CD8-positive, alpha-beta memory T cell (primary cell): ENCODE data around the gene FAM20B. TPM values are rescaled to one million over a fixed set of nuclear protein-coding genes. Genes with fewer than 3 reads are reported as not detected.
A peak's percentile ranks its signal among the peaks of the same experiment; 100 is the strongest.

Experiments
- CTCF ChIA-PET: fragments of 350-600 bp; sonication (Branson Sonifier 250); formaldehyde crosslinking; loops from one replicate; lab custom pipeline; 2021; ENCODE audit warnings: antibody characterized with exemption; lab: Charles Lee
- POLR2A ChIA-PET: fragments of 350-600 bp; sonication (Branson Sonifier 250); formaldehyde crosslinking; loops from one replicate; lab custom pipeline; 2021; ENCODE audit warnings: antibody characterized with exemption; lab: Charles Lee
- DNase-seq, 5 donors: peaks; one replicate each; pipeline versions ENCODE4 v3.0.0 to v3.0.0-alpha.2; 2020 to 2022; ENCODE audit warnings: mixed read lengths in 1 of 5
- H3K27ac ChIP-seq: one replicate; pipeline ENCODE4 v1.7.0; 2013; ENCODE audit warnings: low read depth, mild to moderate bottlenecking, low read length, moderate library complexity
- H3K27me3 ChIP-seq: 2 replicates; pipeline ENCODE4 v1.7.0; 2013; ENCODE audit warnings: low read length, mild to moderate bottlenecking; ENCODE audit not compliant: insufficient read depth, poor library complexity, severe bottlenecking
- H3K36me3 ChIP-seq: 2 replicates; pipeline ENCODE4 v1.7.0; 2013; ENCODE audit warnings: mild to moderate bottlenecking, low read length, moderate library complexity; ENCODE audit not compliant: insufficient read depth
- H3K4me1 ChIP-seq: 2 replicates; pipeline ENCODE4 v1.7.0; 2013; ENCODE audit warnings: mild to moderate bottlenecking, low read length, moderate library complexity; ENCODE audit not compliant: insufficient read depth
- H3K4me3 ChIP-seq: 2 replicates; pipeline ENCODE4 v1.7.0; 2013; ENCODE audit warnings: mild to moderate bottlenecking, low read length
- H3K9me3 ChIP-seq: 2 replicates; pipeline ENCODE4 v1.7.0; 2013; ENCODE audit warnings: mild to moderate bottlenecking, low read length
- H3K27ac Mint-ChIP-seq, 8 donors: one replicate each; pipeline ENCODE4 v1.8.0; 2020 to 2021; ENCODE audit warnings: mixed read lengths in 8 of 8, mild to moderate bottlenecking in 6 of 8, inconsistent platforms in 3 of 8, moderate library complexity in 3 of 8
- H3K27me3 Mint-ChIP-seq, 2 donors: one replicate each; pipeline ENCODE4 v1.8.0; 2020 to 2021; ENCODE audit warnings: mixed read lengths in 2 of 2, mild to moderate bottlenecking in 1 of 2, moderate library complexity in 1 of 2
- H3K36me3 Mint-ChIP-seq, 3 donors: one replicate each; pipeline ENCODE4 v1.8.0; 2020 to 2021; ENCODE audit warnings: mixed read lengths in 3 of 3, inconsistent platforms in 1 of 3, mild to moderate bottlenecking in 1 of 3
- H3K4me1 Mint-ChIP-seq, 3 donors: one replicate each; pipeline ENCODE4 v1.8.0; 2020 to 2021; ENCODE audit warnings: mixed read lengths in 3 of 3, inconsistent platforms in 1 of 3, mild to moderate bottlenecking in 1 of 3
- H3K4me3 Mint-ChIP-seq, 7 donors: one replicate each; pipeline ENCODE4 v1.8.0; 2020 to 2021; ENCODE audit warnings: mixed read lengths in 7 of 7, mild to moderate bottlenecking in 6 of 7, moderate library complexity in 4 of 7, inconsistent platforms in 2 of 7
- H3K9me3 Mint-ChIP-seq, 5 donors: one replicate each; pipeline ENCODE4 v1.8.0; 2020 to 2022; ENCODE audit warnings: mixed read lengths in 5 of 5, mild to moderate bottlenecking in 3 of 5, moderate library complexity in 2 of 5, inconsistent platforms in 1 of 5
- polyA plus RNA-seq: library from polyadenylated mRNA; unstranded; fragments of 300-500 nt; fragmentation: Illumina TruSeq; gene quantifications from one replicate; pipeline ENCODE4 v1.2.3, GENCODE V29; 2021
- total RNA-seq, 2 experiments: library from RNA; stranded (reverse); gene quantifications; one replicate each; pipeline ENCODE4 v1.2.3, GENCODE V29; 2021

FAM20B gene
- total and polyA plus RNA-seq, 3 experiments from 2014 or later, result 11.4 to 41.5 (median 39.2) TPM

GRCh38 chr1:179103999-179104398 lies 78.3 kb downstream of the FAM20B start:
- no peaks in the 10 kb centered on the region for H3K9me3 Mint-ChIP-seq

GRCh38 chr1:179104611-179105250 lies 79.0 kb downstream of the FAM20B start:
- Mint-ChIP-seq H3K27me3 (no peaks in the 10 kb centered on the region), H3K4me3 (no peak overlapping the region), H3K27ac (no peak overlapping the region), H3K36me3 (peaks cover 10 to 29% (median 10%) of the 10 kb centered on the region in 3 donors), H3K4me1 (no peaks in the 10 kb centered on the region), H3K9me3 (no peaks in the 10 kb centered on the region)
- Histone ChIP-seq H3K36me3 (peaks cover 6% of the 10 kb centered on the region), H3K27me3 (no peaks in the 10 kb centered on the region), H3K4me3 (no peak overlapping the region), H3K9me3 (no peaks in the 10 kb centered on the region), H3K4me1 (no peaks in the 10 kb centered on the region), H3K27ac (no peak overlapping the region)
- POLR2A ChIA-PET, result no interaction called here
- CTCF ChIA-PET, result interaction anchor here (1.0 to 1.6 kb wide), 3 partner anchors 17 to 265 kb away, joined by 3 read pairs; no protein-coding TSS in a partner anchor
- DNase-seq, result no peak

More at GRCh38 chr1:179103999-179104398, 78.3 kb downstream of the FAM20B start:
- H3K4me3 Mint-ChIP-seq, result no peak overlapping the region
- no peaks in the 10 kb centered on the region for H3K27me3 Mint-ChIP-seq
- H3K36me3 Mint-ChIP-seq, result peaks cover 6 to 23% (median 7%) of the 10 kb centered on the region in 3 donors
- no peaks in the 10 kb centered on the region for H3K4me1 ChIP-seq
- no peak overlapping the region for H3K4me3 ChIP-seq
- H3K27me3 ChIP-seq, result no peaks in the 10 kb centered on the region
- POLR2A ChIA-PET, result no interaction called here
- CTCF ChIA-PET, result no interaction called here
- H3K9me3 ChIP-seq, result no peaks in the 10 kb centered on the region
- peaks cover 6% of the 10 kb centered on the region for H3K36me3 ChIP-seq
- DNase-seq, result no peak
- H3K27ac Mint-ChIP-seq, result peak overlapping the region in 1 of 8 donors; percentile 51
- no peaks in the 10 kb centered on the region for H3K4me1 Mint-ChIP-seq
- no peak overlapping the region for H3K27ac ChIP-seq

- H3K4me3 Mint-ChIP-seq, result no peak overlapping the region
- POLR2A ChIA-PET, result interaction anchor here (0.5 kb wide), 1 partner anchor 27 kb away, joined by 3 read pairs; no protein-coding TSS in a partner anchor
- Histone ChIP-seq H3K36me3 (peaks cover 6% of the 10 kb centered on the region), H3K9me3 (no peaks in the 10 kb centered on the region), H3K27ac (no peak overlapping the region), H3K4me1 (no peaks in the 10 kb centered on the region), H3K4me3 (no peak overlapping the region), H3K27me3 (no peaks in the 10 kb centered on the region)
- H3K9me3 Mint-ChIP-seq, result no peaks in the 10 kb centered on the region
- H3K27ac Mint-ChIP-seq, result peak overlapping the region in 1 of 8 donors; percentile 17
- no peaks in the 10 kb centered on the region for H3K4me1 Mint-ChIP-seq
- H3K36me3 Mint-ChIP-seq, result peaks cover 10 to 35% (median 12%) of the 10 kb centered on the region in 3 donors
- H3K27me3 Mint-ChIP-seq, result no peaks in the 10 kb centered on the region
- CTCF ChIA-PET, result interaction anchor here (1.0 to 1.6 kb wide), 3 partner anchors 16 to 265 kb away, joined by 3 read pairs; no protein-coding TSS in a partner anchor
- DNase-seq, result peak in 1 of 5 donors; percentile 10
These were observed 79.7 kb downstream of the FAM20B start for GRCh38 chr1:179105393-179105792.

GRCh38 chr1:179107706-179108629 lies 82.3 kb downstream of the FAM20B start:
- peak overlapping the region in 1 of 8 donors; percentile 43 for H3K27ac Mint-ChIP-seq
- Histone ChIP-seq H3K4me3 (no peak overlapping the region), H3K4me1 (no peaks in the 10 kb centered on the region), H3K27me3 (no peaks in the 10 kb centered on the region), H3K36me3 (peaks cover 9% of the 10 kb centered on the region), H3K27ac (no peak overlapping the region), H3K9me3 (no peaks in the 10 kb centered on the region)
- H3K4me3 Mint-ChIP-seq, result no peak overlapping the region
- no peak for DNase-seq
- no peaks in the 10 kb centered on the region for H3K9me3 Mint-ChIP-seq
- peaks cover 10 to 52% (median 16%) of the 10 kb centered on the region in 3 donors for H3K36me3 Mint-ChIP-seq
- no peaks in the 10 kb centered on the region for H3K4me1 Mint-ChIP-seq
- CTCF ChIA-PET, result no interaction called here
- POLR2A ChIA-PET, result no interaction called here
- H3K27me3 Mint-ChIP-seq, result no peaks in the 10 kb centered on the region

GRCh38 chr1:179108644-179109043 lies 83.0 kb downstream of the FAM20B start:
- no peak for DNase-seq
- CTCF ChIA-PET, result no interaction called here
- H3K27me3 Mint-ChIP-seq, result no peaks in the 10 kb centered on the region
- peaks cover 10 to 56% (median 18%) of the 10 kb centered on the region in 3 donors for H3K36me3 Mint-ChIP-seq
- Histone ChIP-seq H3K4me1 (no peaks in the 10 kb centered on the region), H3K27me3 (no peaks in the 10 kb centered on the region), H3K4me3 (no peak overlapping the region), H3K27ac (no peak overlapping the region), H3K9me3 (no peaks in the 10 kb centered on the region), H3K36me3 (peaks cover 9% of the 10 kb centered on the region)
- POLR2A ChIA-PET, result no interaction called here
- H3K4me1 Mint-ChIP-seq, result no peaks in the 10 kb centered on the region
- no peak overlapping the region for H3K27ac Mint-ChIP-seq
- no peaks in the 10 kb centered on the region for H3K9me3 Mint-ChIP-seq
- H3K4me3 Mint-ChIP-seq, result no peak overlapping the region

GRCh38 chr1:179115181-179115580 lies 89.5 kb downstream of the FAM20B start:
- peaks cover 20% of the 10 kb centered on the region for H3K36me3 ChIP-seq
- POLR2A ChIA-PET, result interaction anchor here (1.2 kb wide), 1 partner anchor 14 kb away, joined by 3 read pairs; no protein-coding TSS in a partner anchor
- H3K27me3 Mint-ChIP-seq, result no peaks in the 10 kb centered on the region

GRCh38 chr1:179119513-179119912 lies 93.8 kb downstream of the FAM20B start:
- Mint-ChIP-seq H3K36me3 (peaks cover 0 to 61% (median 19%) of the 10 kb centered on the region in 3 donors), H3K27me3 (no peaks in the 10 kb centered on the region), H3K4me3 (no peak overlapping the region), H3K27ac (no peak overlapping the region), H3K9me3 (no peaks in the 10 kb centered on the region), H3K4me1 (no peaks in the 10 kb centered on the region)
- Histone ChIP-seq H3K4me1 (no peaks in the 10 kb centered on the region), H3K27me3 (no peaks in the 10 kb centered on the region), H3K9me3 (no peaks in the 10 kb centered on the region), H3K4me3 (no peak overlapping the region), H3K27ac (no peak overlapping the region), H3K36me3 (peaks cover 20% of the 10 kb centered on the region)
- no peak for DNase-seq
- CTCF ChIA-PET, result interaction anchor here (1.9 kb wide), 1 partner anchor 37 kb away, joined by 5 read pairs; no protein-coding TSS in a partner anchor
- POLR2A ChIA-PET, result no interaction called here

More at GRCh38 chr1:179115181-179115580, 89.5 kb downstream of the FAM20B start:
- Mint-ChIP-seq H3K27ac (peak overlapping the region in 1 of 8 donors; percentile 58), H3K4me1 (no peaks in the 10 kb centered on the region), H3K9me3 (no peaks in the 10 kb centered on the region), H3K4me3 (no peak overlapping the region), H3K36me3 (peaks cover 0 to 67% (median 26%) of the 10 kb centered on the region in 3 donors)
- no peaks in the 10 kb centered on the region for H3K27me3 ChIP-seq
- CTCF ChIA-PET, result no interaction called here
- H3K9me3 ChIP-seq, result no peaks in the 10 kb centered on the region
- no peaks in the 10 kb centered on the region for H3K4me1 ChIP-seq
- H3K4me3 ChIP-seq, result no peak overlapping the region
- no peak overlapping the region for H3K27ac ChIP-seq
- no peak for DNase-seq
